Effector CD4-positive, alpha-beta T cell (primary cell): ENCODE data around the gene POLD1.

Source experiments
- DNase-seq: peaks from one replicate; pipeline ENCODE4 v3.0.0-alpha.2; 2020

POLD1 gene

DNA sequence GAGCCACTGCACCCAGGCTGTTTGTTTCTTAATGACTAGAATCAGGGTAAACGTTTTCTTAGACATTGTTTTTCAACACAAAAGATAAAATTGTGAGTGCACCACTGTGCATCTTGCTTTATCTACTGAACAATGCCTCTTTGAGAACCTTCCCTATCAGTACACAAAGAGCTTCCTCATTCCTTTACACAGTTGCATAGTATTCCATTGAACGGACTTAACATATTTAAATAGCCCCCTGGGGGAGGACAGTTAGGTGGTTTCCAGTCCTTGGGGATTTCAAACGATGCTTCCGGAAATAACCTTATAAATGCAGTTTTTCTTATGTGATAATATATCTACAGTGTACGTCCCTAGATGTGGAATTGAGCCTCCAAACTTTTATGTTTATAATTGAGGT lies 8.6 kb downstream of the POLD1 start:
- no peak for DNase-seq

DNA sequence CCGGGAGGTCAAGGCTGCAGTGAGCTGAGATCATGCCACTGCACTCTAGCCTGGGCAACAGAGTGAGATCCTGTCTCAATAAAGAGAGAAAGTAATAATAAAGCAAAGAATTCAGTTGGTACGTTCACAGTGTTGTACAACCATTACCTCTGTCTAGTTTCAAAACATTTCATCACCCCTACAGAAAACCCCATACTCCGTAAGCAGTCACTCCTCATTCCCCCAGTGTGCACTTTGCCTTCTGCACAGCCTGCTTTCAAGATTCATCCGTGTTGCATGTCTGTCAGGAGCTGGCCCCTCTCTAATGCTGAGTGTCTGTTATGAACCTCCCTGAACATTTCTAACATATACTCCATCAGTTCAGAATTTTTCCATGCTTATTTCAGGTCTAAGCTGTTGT lies 9.4 kb downstream of the POLD1 start:
- no peak for DNase-seq

DNA sequence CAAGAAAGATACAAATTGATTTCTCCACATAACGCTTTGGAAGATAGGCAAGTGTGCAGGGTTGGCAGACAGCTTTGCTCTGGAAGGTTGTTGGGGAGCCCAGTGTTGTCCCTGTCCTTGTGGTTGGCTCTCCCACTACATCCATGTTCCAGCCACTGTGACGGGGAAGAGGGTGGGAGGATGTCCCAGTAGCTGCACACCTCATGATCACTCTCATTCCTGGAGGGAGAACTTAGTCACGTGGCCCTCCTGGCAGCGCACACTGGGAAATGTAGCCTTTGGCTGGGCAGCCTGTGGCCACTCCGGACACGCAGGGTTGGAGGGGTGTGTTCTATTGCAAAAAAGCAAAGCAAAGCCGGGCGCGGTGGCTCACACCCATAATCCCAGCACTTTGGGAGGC lies 9.9 kb downstream of the POLD1 start:
- no peak for DNase-seq

DNA sequence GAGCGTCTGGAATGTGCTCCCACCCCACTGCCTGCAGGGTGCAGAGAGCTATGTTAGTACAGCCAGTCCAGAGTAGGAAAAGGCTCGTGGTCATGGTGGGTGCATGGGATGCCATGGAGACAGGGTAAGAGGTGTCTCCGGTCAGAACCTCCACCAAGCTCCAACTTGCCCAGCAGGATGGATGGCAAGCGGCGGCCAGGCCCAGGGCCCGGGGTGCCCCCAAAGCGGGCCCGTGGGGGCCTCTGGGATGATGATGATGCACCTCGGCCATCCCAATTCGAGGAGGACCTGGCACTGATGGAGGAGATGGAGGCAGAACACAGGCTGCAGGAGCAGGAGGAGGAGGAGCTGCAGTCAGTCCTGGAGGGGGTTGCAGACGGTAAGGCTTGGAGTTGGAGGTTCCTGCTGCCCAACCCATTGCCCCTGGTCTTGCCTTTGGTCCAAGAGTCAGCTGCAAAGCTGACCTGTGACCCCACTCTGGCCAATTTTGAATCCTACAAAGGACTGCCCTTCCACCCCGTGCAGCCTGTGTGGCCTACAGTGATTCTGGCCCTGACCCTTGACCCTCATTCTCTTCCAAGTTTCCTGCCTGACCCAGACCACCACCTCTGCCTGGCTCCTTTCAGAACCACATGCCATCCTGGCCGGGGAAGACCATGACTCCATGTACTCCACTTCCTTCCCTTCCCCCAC lies 14.7 kb downstream of the POLD1 start:
- DNase-seq, result no peak

DNA sequence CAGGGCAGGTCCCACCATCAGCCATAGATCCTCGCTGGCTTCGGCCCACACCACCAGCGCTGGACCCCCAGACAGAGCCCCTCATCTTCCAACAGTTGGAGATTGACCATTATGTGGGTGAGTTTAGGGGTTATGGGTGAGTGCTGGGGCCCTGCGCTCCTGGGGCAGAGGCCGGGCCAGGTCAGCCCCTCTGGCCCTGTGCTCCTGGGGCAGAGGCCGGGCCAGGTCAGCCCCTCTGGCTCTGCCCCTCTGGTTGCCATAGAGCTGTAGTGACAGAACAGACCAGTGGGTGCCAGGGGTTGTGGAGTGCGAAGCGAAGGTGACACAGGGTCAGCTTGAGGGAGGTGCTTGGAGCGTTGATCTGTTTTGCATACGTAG lies 15.2 kb downstream of the POLD1 start:
- no peak for DNase-seq

DNA sequence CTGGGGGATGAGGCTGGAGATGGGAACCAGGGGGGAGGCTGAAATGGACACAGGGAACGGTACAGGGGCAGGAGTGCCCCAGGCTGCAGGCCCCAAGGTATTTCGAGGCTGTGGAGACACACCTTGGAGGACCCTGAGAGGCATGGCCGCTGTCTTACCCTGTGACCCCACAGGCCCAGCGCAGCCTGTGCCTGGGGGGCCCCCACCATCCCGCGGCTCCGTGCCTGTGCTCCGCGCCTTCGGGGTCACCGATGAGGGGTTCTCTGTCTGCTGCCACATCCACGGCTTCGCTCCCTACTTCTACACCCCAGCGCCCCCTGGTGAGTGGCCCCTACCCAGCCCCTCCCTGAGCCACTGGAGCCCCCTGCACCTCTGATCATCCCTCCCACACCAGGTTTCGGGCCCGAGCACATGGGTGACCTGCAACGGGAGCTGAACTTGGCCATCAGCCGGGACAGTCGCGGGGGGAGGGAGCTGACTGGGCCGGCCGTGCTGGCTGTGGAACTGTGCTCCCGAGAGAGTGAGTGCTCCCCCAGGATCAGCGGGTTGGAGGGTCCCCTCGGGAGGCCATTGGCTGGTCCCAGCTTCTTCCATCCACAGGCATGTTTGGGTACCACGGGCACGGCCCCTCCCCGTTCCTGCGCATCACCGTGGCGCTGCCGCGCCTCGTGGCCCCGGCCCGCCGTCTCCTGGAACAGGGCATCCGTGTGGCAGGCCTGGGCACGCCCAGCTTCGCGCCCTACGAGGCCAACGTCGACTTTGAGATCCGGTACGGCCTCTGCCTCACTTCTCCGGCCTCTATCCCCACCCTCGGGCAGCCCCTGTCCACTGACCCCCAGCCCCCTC lies 17.7 kb downstream of the POLD1 start:
- no peak for DNase-seq

DNA sequence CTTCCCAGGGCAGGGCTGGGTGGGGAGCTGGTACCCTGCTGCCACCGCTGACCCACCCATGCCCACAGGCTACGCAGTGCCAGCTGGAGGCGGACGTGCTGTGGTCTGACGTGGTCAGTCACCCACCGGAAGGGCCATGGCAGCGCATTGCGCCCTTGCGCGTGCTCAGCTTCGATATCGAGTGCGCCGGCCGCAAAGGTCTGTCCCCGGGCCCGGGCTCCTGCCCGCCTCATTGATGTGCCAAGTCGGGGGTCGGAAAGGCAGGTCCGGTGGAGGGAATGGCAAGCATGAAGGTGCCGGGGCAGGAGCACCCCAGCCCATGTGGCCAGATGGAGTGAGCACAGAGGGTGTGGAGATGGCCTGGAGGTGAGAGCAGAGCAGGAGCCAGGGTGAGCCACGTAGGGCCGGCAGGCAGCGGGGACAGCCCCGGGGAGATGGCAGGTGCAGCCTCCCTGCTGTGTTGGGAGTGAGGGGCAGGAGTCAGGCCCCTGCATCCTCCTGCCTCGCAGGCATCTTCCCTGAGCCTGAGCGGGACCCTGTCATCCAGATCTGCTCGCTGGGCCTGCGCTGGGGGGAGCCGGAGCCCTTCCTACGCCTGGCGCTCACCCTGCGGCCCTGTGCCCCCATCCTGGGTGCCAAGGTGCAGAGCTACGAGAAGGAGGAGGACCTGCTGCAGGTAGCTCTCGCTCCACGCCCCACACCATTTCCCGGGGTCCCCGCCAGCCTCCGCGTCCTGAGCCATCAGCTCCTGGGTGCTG lies 18.6 kb downstream of the POLD1 start:
- DNase-seq, result no peak

DNA sequence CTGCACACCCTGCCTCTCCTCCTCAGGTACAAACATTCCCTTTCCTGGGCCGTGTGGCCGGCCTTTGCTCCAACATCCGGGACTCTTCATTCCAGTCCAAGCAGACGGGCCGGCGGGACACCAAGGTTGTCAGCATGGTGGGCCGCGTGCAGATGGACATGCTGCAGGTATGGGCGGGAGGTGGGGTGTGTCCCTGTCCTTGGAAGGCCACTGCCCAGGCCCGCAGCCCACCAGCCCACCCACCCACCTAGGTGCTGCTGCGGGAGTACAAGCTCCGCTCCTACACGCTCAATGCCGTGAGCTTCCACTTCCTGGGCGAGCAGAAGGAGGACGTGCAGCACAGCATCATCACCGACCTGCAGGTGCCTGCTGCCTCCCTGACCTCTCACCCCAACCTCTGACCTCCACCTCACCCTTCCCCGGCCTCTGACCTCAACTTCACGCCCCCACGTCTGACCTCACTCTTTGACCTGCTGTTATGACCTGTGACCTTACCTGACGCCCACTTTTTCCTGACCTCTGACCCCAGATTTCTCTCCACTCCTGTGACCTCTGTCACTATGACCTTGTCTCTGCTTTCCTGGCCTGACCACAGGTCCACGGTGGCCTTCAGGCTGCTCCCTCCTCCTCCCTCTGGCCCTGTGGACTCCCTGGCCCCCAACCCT lies 22.1 kb downstream of the POLD1 start:
- no peak for DNase-seq

DNA sequence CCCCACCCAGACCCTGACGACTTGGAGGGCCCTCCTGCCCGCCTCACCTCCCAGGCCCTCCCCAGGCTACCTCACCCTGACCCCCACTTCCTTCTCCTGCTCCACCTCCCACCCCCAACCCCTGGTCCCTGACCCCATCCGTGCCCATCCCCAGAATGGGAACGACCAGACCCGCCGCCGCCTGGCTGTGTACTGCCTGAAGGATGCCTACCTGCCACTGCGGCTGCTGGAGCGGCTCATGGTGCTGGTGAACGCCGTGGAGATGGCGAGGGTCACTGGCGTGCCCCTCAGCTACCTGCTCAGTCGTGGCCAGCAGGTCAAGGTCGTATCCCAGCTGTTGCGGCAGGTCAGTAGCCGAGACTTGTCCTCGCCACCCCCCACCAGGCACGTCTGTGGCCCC lies 22.7 kb downstream of the POLD1 start:
- DNase-seq, result no peak

DNA sequence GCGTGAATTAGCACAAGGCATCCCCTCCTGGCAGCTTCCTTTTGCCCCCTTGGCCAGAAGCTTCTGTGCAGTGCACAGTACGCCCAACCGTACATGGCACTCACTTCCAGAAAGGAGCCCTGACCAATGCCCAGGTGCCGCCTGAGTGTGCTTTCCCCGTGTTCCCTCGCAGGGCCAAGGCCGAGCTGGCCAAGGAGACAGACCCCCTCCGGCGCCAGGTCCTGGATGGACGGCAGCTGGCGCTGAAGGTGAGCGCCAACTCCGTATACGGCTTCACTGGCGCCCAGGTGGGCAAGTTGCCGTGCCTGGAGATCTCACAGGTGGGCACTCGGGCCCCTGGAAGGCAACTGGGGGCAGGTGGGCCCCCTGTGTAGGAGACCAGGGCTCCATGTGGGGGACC lies 25.2 kb downstream of the POLD1 start:
- DNase-seq, result no peak

DNA sequence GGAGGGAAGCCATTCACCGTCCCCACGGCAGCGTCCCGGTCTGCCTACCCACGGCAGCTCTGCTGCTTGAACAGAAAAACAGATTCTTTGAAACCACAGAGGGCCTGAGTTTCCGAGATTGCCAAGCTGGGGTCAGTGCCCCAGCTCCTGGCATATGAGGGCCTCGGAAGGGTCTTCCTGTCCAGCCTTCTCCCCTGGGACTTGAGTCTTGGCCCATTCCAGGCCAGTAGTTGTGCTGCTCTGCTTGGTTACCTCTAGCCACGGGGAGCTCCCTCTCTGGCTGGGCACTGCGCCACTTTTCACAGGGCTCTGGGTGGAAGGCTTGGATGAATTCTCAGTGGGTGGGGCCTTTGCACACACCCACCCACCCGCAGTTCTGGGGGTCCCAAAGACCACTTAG lies 26.0 kb downstream of the POLD1 start:
- DNase-seq, result no peak

DNA sequence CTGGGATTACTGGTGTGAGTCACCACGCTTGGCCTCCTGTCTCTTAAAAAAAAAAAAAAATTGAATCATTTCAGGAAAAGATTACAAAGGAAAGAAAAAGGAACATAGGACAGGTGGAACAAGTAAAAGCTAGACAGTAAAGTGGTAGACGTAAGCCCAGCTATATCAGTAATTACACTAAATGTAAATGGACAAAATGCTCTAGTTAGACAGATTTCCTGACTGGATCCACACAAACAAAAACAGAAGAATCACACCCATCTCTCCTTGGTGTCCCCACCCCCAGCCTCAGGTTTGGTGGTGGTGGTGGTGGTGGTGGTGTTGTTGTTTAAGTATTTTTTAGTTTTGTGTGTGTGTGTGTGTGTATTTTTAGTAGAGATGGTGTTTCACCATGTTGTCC lies 28.3 kb downstream of the POLD1 start:
- no peak for DNase-seq

DNA sequence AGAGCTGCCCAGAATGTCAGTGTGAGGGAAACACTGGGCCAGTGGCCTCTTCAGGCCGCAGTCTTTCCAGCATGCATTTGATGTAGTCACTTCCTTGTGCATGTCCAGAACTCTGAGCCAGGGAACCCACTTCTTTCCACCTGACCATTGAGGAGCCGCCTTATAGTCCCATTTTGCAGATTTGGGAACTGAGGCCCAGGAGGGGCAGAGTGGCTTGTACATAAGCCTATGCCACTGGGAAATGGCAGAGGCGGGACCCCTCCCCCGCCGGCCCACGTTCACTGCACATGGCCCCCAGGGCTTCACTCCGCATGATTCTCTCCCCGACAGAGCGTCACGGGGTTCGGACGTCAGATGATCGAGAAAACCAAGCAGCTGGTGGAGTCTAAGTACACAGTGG lies 28.9 kb downstream of the POLD1 start:
- DNase-seq, result no peak

DNA sequence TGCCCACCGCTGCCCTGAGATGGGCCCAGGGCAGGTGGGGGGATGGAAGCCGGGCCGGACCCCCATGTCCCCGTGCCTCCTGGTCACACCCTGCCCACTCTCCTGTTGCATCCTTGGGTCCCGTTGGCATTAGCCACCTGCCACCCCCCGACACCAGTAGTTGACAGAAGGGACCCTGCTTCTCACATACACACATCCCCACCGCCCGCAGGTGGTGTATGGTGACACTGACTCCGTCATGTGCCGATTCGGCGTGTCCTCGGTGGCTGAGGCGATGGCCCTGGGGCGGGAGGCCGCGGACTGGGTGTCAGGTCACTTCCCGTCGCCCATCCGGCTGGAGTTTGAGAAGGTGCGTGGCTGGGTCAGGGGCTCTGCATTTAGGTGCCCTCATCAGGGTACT lies 29.4 kb downstream of the POLD1 start:
- DNase-seq, result no peak

DNA sequence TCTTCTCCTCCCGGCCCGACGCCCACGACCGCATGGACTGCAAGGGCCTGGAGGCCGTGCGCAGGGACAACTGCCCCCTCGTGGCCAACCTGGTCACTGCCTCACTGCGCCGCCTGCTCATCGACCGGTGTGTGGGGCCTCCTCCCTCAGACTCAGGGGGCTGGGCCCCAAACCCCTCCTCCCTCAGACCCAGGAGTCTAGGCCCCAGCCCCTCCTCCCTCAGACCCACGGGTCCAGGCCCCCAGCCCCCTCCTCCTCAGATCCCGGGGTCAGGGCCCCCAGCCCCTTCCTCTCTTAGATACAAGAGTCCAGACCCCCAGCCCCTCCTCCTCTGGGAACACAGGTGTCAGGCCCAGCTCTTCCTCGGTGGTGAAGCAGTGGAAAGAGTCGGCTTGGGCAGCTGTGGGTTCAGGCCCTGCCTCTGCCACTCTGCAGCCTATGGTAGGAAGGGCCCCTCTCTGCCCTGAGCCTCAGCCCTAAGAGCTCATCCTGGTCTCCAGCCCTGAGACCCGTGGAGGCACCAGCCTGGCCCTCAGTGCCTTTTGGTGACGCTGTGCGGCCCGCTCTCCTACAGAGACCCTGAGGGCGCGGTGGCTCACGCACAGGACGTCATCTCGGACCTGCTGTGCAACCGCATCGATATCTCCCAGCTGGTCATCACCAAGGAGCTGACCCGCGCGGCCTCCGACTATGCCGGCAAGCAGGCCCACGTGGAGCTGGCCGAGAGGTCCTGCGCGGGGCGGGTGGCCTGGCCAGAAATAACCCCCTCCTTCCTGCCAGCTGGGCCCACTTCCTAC lies 30.9 kb downstream of the POLD1 start:
- DNase-seq, result peak; percentile 67

DNA sequence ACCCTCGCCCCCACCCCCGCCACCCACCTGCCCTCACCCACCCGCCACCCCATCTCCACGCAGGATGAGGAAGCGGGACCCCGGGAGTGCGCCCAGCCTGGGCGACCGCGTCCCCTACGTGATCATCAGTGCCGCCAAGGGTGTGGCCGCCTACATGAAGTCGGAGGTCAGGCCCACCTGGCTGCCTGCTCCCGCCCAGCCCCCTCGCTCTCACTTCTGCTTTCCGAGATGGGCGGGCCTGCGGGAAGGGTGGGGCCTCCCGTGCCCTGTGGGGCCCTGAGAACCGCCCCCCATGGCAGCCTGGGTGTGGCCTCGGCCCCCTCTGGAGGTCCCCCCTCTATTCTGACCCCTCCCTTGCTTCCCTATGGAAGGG lies 31.5 kb downstream of the POLD1 start:
- DNase-seq, result no peak

DNA sequence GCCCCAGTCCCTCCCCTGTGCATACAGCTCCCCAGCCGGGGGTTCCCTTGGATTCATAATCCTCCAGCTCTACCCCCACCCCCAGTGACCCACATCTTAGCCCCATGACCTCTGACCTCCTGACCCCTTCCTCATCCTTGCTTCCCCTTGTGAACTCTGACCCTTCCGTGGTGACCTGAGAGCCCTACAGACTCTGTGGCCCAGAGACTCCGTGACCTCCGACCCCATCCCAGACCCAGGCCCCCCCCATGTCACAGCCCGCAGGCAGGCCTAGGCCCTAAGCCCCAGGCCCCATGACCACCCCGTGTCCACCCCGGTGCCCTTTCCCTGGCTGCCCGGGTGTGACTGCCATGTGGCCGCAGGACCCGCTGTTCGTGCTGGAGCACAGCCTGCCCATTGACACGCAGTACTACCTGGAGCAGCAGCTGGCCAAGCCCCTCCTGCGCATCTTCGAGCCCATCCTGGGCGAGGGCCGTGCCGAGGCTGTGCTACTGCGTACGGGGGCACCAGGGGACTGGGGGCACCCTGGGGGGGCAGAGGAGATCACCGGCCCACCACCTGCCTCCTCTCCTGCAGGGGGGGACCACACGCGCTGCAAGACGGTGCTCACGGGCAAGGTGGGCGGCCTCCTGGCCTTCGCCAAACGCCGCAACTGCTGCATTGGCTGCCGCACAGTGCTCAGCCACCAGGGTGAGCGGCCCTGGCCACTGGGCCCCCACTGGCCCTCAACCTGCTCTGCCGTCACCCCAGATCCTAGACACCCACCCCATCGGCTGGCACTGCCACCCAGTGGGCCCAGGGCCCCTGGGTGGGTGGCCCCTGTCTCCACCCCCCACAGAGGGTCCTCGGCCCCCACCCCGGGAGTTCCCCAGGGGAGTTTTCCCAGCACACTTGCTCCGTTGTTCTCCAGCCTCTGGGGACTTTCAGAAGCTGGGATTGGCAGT lies 32.2 kb downstream of the POLD1 start:
- no peak for DNase-seq

DNA sequence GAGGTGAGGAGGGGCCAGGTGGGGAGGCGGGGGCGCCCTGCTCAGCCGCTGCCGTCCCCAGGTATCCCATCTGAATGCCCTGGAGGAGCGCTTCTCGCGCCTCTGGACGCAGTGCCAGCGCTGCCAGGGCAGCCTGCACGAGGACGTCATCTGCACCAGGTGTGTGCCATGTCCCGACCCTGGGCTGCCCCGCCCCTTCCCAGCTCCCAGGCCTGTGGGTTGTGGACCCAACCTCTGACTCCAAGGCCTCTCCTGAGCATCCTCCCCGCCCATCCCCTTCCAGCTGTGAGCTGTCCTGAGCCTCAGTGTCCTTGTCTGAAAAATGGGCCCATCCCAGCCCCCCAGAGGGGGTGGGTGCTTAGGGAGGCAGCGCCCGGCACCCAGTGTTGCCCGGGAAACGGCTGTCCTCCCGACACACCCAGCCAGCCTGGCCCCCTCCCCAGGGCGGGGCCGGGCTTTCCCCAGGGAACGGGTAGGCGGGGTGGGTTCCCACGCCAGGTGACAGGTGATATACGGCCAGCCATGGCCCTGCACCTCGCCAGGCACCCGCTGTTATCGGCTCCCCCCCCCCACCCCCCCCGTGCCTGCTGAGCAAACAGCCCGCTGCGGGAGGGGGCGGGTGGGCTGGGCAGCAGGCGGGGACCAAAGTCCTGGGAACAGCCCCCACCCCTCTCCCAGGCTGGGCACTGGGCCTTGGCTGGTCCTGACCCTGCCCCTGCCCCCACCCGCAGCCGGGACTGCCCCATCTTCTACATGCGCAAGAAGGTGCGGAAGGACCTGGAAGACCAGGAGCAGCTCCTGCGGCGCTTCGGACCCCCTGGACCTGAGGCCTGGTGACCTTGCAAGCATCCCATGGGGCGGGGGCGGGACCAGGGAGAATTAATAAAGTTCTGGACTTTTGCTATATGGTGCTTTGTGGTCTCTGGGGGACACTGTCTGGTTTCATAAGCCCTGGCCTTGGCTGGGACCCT lies 33.2 kb downstream of the POLD1 start:
- DNase-seq, result no peak

DNA sequence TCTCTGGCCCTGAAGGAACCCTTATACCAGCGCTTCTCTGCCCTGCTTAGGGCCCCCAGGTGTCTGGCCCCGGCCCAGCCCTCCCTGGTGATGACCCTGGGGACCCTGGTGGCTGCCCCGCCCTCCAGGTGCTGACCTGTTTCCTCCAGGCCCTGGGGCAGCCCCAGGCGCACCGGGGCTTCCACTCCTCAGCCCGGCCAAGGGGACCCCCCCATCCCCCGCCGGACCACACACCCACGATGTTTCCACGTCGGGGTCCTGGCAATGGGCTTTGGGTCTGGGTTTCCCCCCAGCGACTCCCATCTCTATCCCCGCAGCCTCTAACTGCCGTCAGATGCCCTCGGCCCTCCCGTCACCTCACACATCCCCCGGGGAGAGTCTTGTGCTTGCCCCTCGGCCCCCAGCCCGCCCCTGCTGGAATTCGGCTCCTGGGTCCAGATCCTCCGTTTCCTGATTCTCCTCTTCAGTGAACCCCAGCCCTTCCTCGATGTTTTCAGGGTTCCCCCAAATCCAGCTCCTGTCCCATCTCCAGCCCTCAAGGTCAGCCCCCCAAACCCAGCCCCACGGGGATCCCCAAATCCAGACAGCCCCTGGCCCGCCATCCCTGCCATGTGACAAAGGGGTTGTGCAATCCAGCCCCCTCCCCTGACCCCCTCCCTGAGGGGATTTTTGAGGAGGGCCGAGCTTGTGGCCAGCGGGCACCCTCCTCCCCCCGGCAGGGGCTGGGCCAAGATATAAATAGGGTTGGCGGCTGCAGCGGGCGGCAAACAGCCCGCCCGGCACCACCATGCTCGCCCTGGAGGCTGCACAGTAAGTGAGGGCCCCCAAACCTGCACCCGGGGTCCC lies 34.3 kb downstream of the POLD1 start, which contains the start of gene SPIB:
SPIB (plus strand) TSS at position 763 of the 846 bp plus-strand sequence; CDS start at position 788, 25 bp downstream.
- DNase-seq, result no peak
